Hematopoietic multipotent progenitor cell treated with erythropoietin and hydrocortisone succinate and interleukin-3 and kit ligand, for 15 days (in vitro differentiated cells): ENCODE results near the gene HTR7.
"Not testable (repeated sequence)": the region's sequence is repeated elsewhere in the genome, so short reads cannot be mapped to it uniquely, and the experiment has no call there.

Source experiments
- DNase-seq: peaks from one replicate; pipeline ENCODE4 v3.0.0-alpha.2; 2015; ENCODE audit warnings: low spot score

HTR7 gene

GRCh38 chr10:90857635-90858460 lies at the start of gene HTR7:
TSS of gene HTR7 (minus strand) at chr10:90858039. CDS start at chr10:90857671, 368 bp downstream.
- peak; percentile 15 for DNase-seq

GRCh38 chr10:90906596-90906995 lies 48.8 kb upstream of the HTR7 start:
- DNase-seq, result no peak

- DNase-seq, result no peak
Observed at GRCh38 chr10:90905925-90906324, 48.1 kb upstream of the HTR7 start.

- DNase-seq, result not testable (repeated sequence)
Observed at GRCh38 chr10:90896916-90897315, 39.1 kb upstream of the HTR7 start.

- no peak for DNase-seq
Observed at GRCh38 chr10:90893190-90893589, 35.4 kb upstream of the HTR7 start.

GRCh38 chr10:90890347-90890746 lies 32.5 kb upstream of the HTR7 start:
- DNase-seq, result no peak

GRCh38 chr10:90889636-90890035 lies 31.8 kb upstream of the HTR7 start:
- no peak for DNase-seq

GRCh38 chr10:90888387-90888786 lies 30.5 kb upstream of the HTR7 start:
- no peak for DNase-seq

GRCh38 chr10:90887555-90887954 lies 29.7 kb upstream of the HTR7 start:
- no peak for DNase-seq

GRCh38 chr10:90885176-90885575 lies 27.3 kb upstream of the HTR7 start:
- DNase-seq, result no peak

- DNase-seq, result no peak
Observed at GRCh38 chr10:90884431-90884830, 26.6 kb upstream of the HTR7 start.

- peak; percentile 63 for DNase-seq
Observed at GRCh38 chr10:90880059-90880719, 22.4 kb upstream of the HTR7 start.

GRCh38 chr10:90879062-90879461 lies 21.2 kb upstream of the HTR7 start:
- no peak for DNase-seq

- DNase-seq, result peak; percentile 11
Observed at GRCh38 chr10:90872648-90873020, 14.8 kb upstream of the HTR7 start.

GRCh38 chr10:90871766-90872647 lies 14.2 kb upstream of the HTR7 start, which contains the start of gene RPP30:
TSS of gene RPP30 (plus strand) at chr10:90871974. CDS start at chr10:90871987, 13 bp downstream.
- peak; percentile 73 for DNase-seq

GRCh38 chr10:90871279-90871765 lies 13.5 kb upstream of the HTR7 start:
- DNase-seq, result peak; percentile 24

GRCh38 chr10:90866050-90866598 lies 8.3 kb upstream of the HTR7 start:
- no peak for DNase-seq

- no peak for DNase-seq
Observed at GRCh38 chr10:90865401-90865800, 7.6 kb upstream of the HTR7 start.

GRCh38 chr10:90862908-90863514 lies 5.2 kb upstream of the HTR7 start:
- DNase-seq, result no peak

- DNase-seq, result no peak
Observed at GRCh38 chr10:90860790-90861189, 3.0 kb upstream of the HTR7 start.

- DNase-seq, result no peak
Observed at GRCh38 chr10:90859321-90859751, 1.5 kb upstream of the HTR7 start.
